ENCODE measurements around the gene DYRK3.

- TF ChIP-seq CTCF (conservative IDR thresholded peaks at IDR 0.05) (no peak), ZFX (IDR thresholded peaks at IDR 0.05) (no peak)
These were observed 43.2 kb downstream of the DYRK3 start for GRCh38 chr1:206678490-206678889.

Measured in C4-2B (cell line).